ENCODE data around the gene AMPH. TPM values are rescaled to one million over a fixed set of nuclear protein-coding genes. Genes with fewer than 3 reads are reported as not detected.

The AMPH gene
- total RNA-seq, 1 experiment from 2014 or later: not detected

DNA sequence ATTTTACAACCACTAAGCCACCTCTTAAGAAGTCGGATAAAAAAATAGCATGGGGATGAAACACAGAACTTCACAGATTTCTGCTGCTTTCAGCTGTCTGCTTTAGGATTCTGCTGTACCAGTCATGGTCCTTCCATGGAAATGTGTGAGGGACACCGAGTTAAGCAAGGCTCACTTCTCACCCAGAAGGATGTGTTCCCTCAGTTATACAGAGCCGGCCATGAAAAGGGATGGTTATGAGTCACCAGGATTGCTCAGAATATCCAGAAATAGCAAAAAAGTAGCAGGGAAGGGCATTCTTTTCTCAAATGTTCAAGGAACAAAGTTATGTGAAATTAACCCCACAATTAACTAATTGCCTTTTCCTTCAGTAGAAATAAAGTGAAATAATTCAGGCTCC lies 124.4 kb downstream of the AMPH start:
- Histone ChIP-seq H4K20me1 (ENCODE audit: low read length) (no peaks in the 10 kb centered on the region), H3K9me3 (ENCODE audit: low read length) (no peaks in the 10 kb centered on the region), H3K4me3 (ENCODE audit: low read length) (no peak overlapping the region), H3K79me2 (ENCODE audit: low read length) (no peaks in the 10 kb centered on the region), H3K9ac (ENCODE audit: low read length) (no peak overlapping the region), H3K4me1 (ENCODE audit: insufficient read depth, low read length) (no peaks in the 10 kb centered on the region), H3K36me3 (ENCODE audit: low read depth, low read length) (no peaks in the 10 kb centered on the region), H3F3A (ENCODE audit: low read length, unreplicated experiment) (no peaks in the 10 kb centered on the region), H3K27ac (ENCODE audit: low read length) (no peak overlapping the region), H3K4me2 (ENCODE audit: low read length) (no peak overlapping the region), H3K27me3 (ENCODE audit: low read length) (peaks cover 53% of the 10 kb centered on the region), H3K9me2 (replicated peaks; ENCODE audit: low read length) (no peaks in the 10 kb centered on the region), H2AFZ (ENCODE audit: low read length) (no peak overlapping the region)
- BruUV-seq (replicated peaks): no TSS peak
- ChIA-PET CTCF (no interaction called here), POLR2A (ENCODE audit: unreplicated experiment) (no interaction called here)
- DNase-seq (no peak), ATAC-seq (no peak)
- TF ChIP-seq EZH2 (IDR thresholded peaks at IDR 0.05; ENCODE audit: low read length, unreplicated experiment): no peak
- no peak for TF ChIP-seq EZH2phosphoT487 (IDR thresholded peaks at IDR 0.05; ENCODE audit: borderline replicate concordance, low read length)
- TF ChIP-seq, protein P1, sequence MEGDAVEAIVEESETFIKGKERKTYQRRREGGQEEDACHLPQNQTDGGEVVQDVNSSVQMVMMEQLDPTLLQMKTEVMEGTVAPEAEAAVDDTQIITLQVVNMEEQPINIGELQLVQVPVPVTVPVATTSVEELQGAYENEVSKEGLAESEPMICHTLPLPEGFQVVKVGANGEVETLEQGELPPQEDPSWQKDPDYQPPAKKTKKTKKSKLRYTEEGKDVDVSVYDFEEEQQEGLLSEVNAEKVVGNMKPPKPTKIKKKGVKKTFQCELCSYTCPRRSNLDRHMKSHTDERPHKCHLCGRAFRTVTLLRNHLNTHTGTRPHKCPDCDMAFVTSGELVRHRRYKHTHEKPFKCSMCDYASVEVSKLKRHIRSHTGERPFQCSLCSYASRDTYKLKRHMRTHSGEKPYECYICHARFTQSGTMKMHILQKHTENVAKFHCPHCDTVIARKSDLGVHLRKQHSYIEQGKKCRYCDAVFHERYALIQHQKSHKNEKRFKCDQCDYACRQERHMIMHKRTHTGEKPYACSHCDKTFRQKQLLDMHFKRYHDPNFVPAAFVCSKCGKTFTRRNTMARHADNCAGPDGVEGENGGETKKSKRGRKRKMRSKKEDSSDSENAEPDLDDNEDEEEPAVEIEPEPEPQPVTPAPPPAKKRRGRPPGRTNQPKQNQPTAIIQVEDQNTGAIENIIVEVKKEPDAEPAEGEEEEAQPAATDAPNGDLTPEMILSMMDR (conservative IDR thresholded peaks at IDR 0.05; ENCODE audit: low read depth, low read length): no peak
- intact Hi-C loops (cut with micrococcal nuclease): loop anchor here (1.0 kb wide), 1 partner anchor 27 kb away; no protein-coding TSS in a partner anchor

DNA sequence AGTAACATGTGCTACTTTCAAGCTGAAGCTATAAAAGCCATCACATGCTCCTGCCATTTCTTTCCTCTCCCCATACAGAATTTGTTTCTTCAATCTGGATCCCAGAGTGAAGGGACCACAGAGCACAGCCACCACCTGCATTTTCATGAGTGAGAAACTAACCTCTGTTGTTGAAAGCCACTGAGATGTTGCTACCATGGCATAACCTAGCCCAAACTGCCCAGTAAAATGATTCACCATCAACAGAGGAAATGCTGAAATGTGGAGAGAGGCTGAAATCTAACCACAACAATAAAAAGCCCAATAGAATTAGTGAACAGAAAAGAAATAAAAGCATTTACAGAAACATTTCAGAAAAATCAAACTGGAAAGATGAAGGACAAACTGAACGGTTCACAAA lies 125.2 kb downstream of the AMPH start:
- no peaks in the 10 kb centered on the region for H3F3A ChIP-seq (ENCODE audit: low read length, unreplicated experiment)
- DNase-seq (no peak), ATAC-seq (no peak)
- H3K9ac ChIP-seq (ENCODE audit: low read length): no peak overlapping the region
- H3K27me3 ChIP-seq (ENCODE audit: low read length): peaks cover 53% of the 10 kb centered on the region
- H3K4me1 ChIP-seq (ENCODE audit: insufficient read depth, low read length): no peaks in the 10 kb centered on the region
- H3K79me2 ChIP-seq (ENCODE audit: low read length): no peaks in the 10 kb centered on the region
- H3K27ac ChIP-seq (ENCODE audit: low read length): no peak overlapping the region
- no peaks in the 10 kb centered on the region for H3K9me3 ChIP-seq (ENCODE audit: low read length)
- TF ChIP-seq EZH2 (IDR thresholded peaks at IDR 0.05; ENCODE audit: low read length, unreplicated experiment) (no peak), EZH2phosphoT487 (IDR thresholded peaks at IDR 0.05; ENCODE audit: borderline replicate concordance, low read length) (no peak)
- TF ChIP-seq, protein P1 (conservative IDR thresholded peaks at IDR 0.05; ENCODE audit: low read depth, low read length): no peak
- BruUV-seq (replicated peaks): no TSS peak
- H3K9me2 ChIP-seq (replicated peaks; ENCODE audit: low read length): no peaks in the 10 kb centered on the region
- no peak overlapping the region for H3K4me2 ChIP-seq (ENCODE audit: low read length)
- ChIA-PET POLR2A (ENCODE audit: unreplicated experiment) (no interaction called here), CTCF (no interaction called here)
- no peak overlapping the region for H2AFZ ChIP-seq (ENCODE audit: low read length)
- intact Hi-C loops (cut with micrococcal nuclease): loop anchor here (1.0 kb wide), 1 partner anchor 27 kb away; no protein-coding TSS in a partner anchor
- H3K4me3 ChIP-seq (ENCODE audit: low read length): no peak overlapping the region
- no peaks in the 10 kb centered on the region for H4K20me1 ChIP-seq (ENCODE audit: low read length)
- H3K36me3 ChIP-seq (ENCODE audit: low read depth, low read length): no peaks in the 10 kb centered on the region

- no peaks in the 10 kb centered on the region for H3K36me3 ChIP-seq (ENCODE audit: low read depth, low read length)
- H2AFZ ChIP-seq (ENCODE audit: low read length): no peak overlapping the region
- H4K20me1 ChIP-seq (ENCODE audit: low read length): no peaks in the 10 kb centered on the region
- DNase-seq (no peak), ATAC-seq (no peak)
- TF ChIP-seq EZH2phosphoT487 (IDR thresholded peaks at IDR 0.05; ENCODE audit: borderline replicate concordance, low read length) (no peak), EZH2 (IDR thresholded peaks at IDR 0.05; ENCODE audit: low read length, unreplicated experiment) (no peak)
- TF ChIP-seq, protein P1 (conservative IDR thresholded peaks at IDR 0.05; ENCODE audit: low read depth, low read length): no peak
- H3K27ac ChIP-seq (ENCODE audit: low read length): no peak overlapping the region
- ChIA-PET CTCF (no interaction called here), POLR2A (ENCODE audit: unreplicated experiment) (no interaction called here)
- H3K9me3 ChIP-seq (ENCODE audit: low read length): no peaks in the 10 kb centered on the region
- H3K4me3 ChIP-seq (ENCODE audit: low read length): no peak overlapping the region
- H3K4me1 ChIP-seq (ENCODE audit: insufficient read depth, low read length): no peaks in the 10 kb centered on the region
- H3K79me2 ChIP-seq (ENCODE audit: low read length): no peaks in the 10 kb centered on the region
- no peak overlapping the region for H3K9ac ChIP-seq (ENCODE audit: low read length)
- H3F3A ChIP-seq (ENCODE audit: low read length, unreplicated experiment): no peaks in the 10 kb centered on the region
- no TSS peak for BruUV-seq (replicated peaks)
- no peaks in the 10 kb centered on the region for H3K9me2 ChIP-seq (replicated peaks; ENCODE audit: low read length)
- H3K27me3 ChIP-seq (ENCODE audit: low read length): peaks cover 51% of the 10 kb centered on the region
- no peak overlapping the region for H3K4me2 ChIP-seq (ENCODE audit: low read length)
- intact Hi-C loops (cut with micrococcal nuclease): no loop called here
Observed at GRCh38 chr7:38504684-38505083, 126.5 kb downstream of the AMPH start.
